Neural crest cell (in vitro differentiated cells): ENCODE data around the gene KCNK4. TPM values are rescaled to one million over a fixed set of nuclear protein-coding genes. Genes with fewer than 3 reads are reported as not detected.

Experiments
- DNase-seq: peaks from one replicate; pipeline ENCODE4 v3.0.0; 2021; ENCODE audit warnings: low read depth, mixed read lengths, low spot score
- H3K27ac Mint-ChIP-seq: one replicate; pipeline ENCODE4 v1.8.0; 2021; ENCODE audit warnings: mild to moderate bottlenecking, mixed read lengths; ENCODE audit not compliant: unreplicated experiment
- H3K27me3 Mint-ChIP-seq: 2 replicates; pipeline ENCODE4 v1.8.0; 2021; ENCODE audit warnings: low read depth, mild to moderate bottlenecking, mixed read lengths
- H3K36me3 Mint-ChIP-seq: 2 replicates; pipeline ENCODE4 v1.8.0; 2021; ENCODE audit warnings: low read depth, mild to moderate bottlenecking, mixed read lengths
- H3K4me1 Mint-ChIP-seq: 2 replicates; pipeline ENCODE4 v1.8.0; 2021; ENCODE audit warnings: mixed read lengths
- H3K4me3 Mint-ChIP-seq: one replicate; pipeline ENCODE4 v1.8.0; 2021; ENCODE audit warnings: mild to moderate bottlenecking, mixed read lengths
- H3K9me3 Mint-ChIP-seq: 2 replicates; pipeline ENCODE4 v1.8.0; 2021; ENCODE audit warnings: mixed read lengths
- CTCF ChIP-seq: fragments of 200-600 bp; sonication (generic); conservative IDR thresholded peaks from 2 replicates; pipeline ENCODE4 v1.5.0; 2021; ENCODE audit warnings: antibody characterized with exemption, mild to moderate bottlenecking
- long read RNA-seq: library from polyadenylated mRNA; unstranded; transcript quantifications from one replicate; pipeline ENCODE4 v2.0.0, GENCODE V29; 2020
- total RNA-seq: library from RNA; stranded (reverse); gene quantifications from 2 replicates; pipeline ENCODE4 v1.2.1, GENCODE V29; 2021

KCNK4 gene
- total RNA-seq: not detected in 2 replicates
- long read RNA-seq: 0 reads

GRCh38 chr11:64291262-64291751 is at the start of gene KCNK4:
Gene KCNK4 (plus strand): TSS chr11:64291302. CDS start chr11:64293019, 1,717 bp downstream.
- H3K27me3 Mint-ChIP-seq: peaks cover 74% of the 10 kb centered on the region
- no peaks in the 10 kb centered on the region for H3K9me3 Mint-ChIP-seq
- H3K4me3 Mint-ChIP-seq: peak within 1 kb of the TSS; percentile 66
- TF ChIP-seq CTCF: no peak
- H3K36me3 Mint-ChIP-seq: no peaks in the 10 kb centered on the region
- peaks cover 24% of the 10 kb centered on the region for H3K4me1 Mint-ChIP-seq
- H3K27ac Mint-ChIP-seq: no peak within 1 kb of the TSS
- no peak for DNase-seq

GRCh38 chr11:64241491-64242374 is 49.4 kb upstream of the KCNK4 start:
- H3K4me1 Mint-ChIP-seq: peaks cover 21% of the 10 kb centered on the region
- H3K27me3 Mint-ChIP-seq: peaks cover 2% of the 10 kb centered on the region
- no peaks in the 10 kb centered on the region for H3K9me3 Mint-ChIP-seq
- peak overlapping the region; percentile 95 for H3K4me3 Mint-ChIP-seq
- TF ChIP-seq CTCF: no peak
- H3K36me3 Mint-ChIP-seq: peaks cover 3% of the 10 kb centered on the region
- no peak for DNase-seq
- peak overlapping the region; percentile 96 for H3K27ac Mint-ChIP-seq

- Mint-ChIP-seq H3K36me3 (no peaks in the 10 kb centered on the region), H3K4me3 (peak overlapping the region; percentile 95), H3K27ac (no peak overlapping the region), H3K27me3 (peaks cover 5% of the 10 kb centered on the region), H3K4me1 (peaks cover 28% of the 10 kb centered on the region), H3K9me3 (no peaks in the 10 kb centered on the region)
- no peak for TF ChIP-seq CTCF
- DNase-seq: no peak
Observed at GRCh38 chr11:64243236-64243854, 47.8 kb upstream of the KCNK4 start.

- Mint-ChIP-seq H3K27ac (no peak overlapping the region), H3K36me3 (no peaks in the 10 kb centered on the region), H3K27me3 (peaks cover 5% of the 10 kb centered on the region), H3K4me3 (peak overlapping the region; percentile 95), H3K4me1 (peaks cover 28% of the 10 kb centered on the region), H3K9me3 (no peaks in the 10 kb centered on the region)
- no peak for DNase-seq
- no peak for TF ChIP-seq CTCF
Observed at GRCh38 chr11:64244107-64244506, 47.0 kb upstream of the KCNK4 start.

GRCh38 chr11:64244966-64245365 is 46.1 kb upstream of the KCNK4 start:
- Mint-ChIP-seq H3K4me1 (peaks cover 27% of the 10 kb centered on the region), H3K9me3 (no peaks in the 10 kb centered on the region), H3K27ac (no peak overlapping the region), H3K36me3 (no peaks in the 10 kb centered on the region), H3K27me3 (peaks cover 5% of the 10 kb centered on the region), H3K4me3 (peak overlapping the region; percentile 90)
- no peak for TF ChIP-seq CTCF
- DNase-seq: no peak
